ENCODE results near the gene RPS6KL1.

DNA sequence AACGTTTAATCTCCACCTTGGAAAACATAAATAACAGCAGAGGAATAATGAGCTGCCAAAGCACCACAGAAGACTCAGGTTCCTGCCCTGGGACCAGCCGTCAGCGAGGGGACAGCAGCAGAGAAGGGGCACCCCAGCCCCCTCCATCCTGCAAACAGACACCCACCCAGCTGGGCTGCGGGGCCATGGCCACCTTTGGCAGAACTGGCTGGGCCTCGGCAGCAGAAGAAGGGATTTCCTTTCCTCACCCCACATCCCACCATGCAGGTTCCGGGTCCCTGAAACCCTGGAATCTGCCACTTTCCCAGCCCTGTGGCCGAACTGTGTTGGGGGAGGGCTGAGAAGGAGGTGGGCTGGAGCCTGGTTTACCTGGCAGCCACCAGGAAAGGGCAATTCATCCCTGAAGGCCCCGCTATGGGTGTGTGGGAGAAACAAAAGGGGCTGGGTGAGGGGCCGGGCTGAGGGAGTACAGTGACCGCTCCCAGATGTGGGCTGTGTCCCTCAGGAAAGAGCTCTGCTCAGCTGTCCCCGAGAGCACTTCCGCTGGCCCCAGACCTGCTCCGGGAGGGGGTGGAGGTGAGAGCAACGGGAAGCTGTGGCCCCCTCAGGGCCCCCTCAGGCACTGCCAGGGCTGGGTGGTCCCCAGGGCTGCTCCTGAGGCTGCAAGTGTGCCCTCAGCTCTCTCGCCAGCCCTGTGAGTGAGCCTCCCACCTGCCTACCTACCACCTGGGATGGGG lies 28.6 kb upstream of the RPS6KL1 start:
- TF ChIP-seq, protein P1, sequence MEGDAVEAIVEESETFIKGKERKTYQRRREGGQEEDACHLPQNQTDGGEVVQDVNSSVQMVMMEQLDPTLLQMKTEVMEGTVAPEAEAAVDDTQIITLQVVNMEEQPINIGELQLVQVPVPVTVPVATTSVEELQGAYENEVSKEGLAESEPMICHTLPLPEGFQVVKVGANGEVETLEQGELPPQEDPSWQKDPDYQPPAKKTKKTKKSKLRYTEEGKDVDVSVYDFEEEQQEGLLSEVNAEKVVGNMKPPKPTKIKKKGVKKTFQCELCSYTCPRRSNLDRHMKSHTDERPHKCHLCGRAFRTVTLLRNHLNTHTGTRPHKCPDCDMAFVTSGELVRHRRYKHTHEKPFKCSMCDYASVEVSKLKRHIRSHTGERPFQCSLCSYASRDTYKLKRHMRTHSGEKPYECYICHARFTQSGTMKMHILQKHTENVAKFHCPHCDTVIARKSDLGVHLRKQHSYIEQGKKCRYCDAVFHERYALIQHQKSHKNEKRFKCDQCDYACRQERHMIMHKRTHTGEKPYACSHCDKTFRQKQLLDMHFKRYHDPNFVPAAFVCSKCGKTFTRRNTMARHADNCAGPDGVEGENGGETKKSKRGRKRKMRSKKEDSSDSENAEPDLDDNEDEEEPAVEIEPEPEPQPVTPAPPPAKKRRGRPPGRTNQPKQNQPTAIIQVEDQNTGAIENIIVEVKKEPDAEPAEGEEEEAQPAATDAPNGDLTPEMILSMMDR (IDR thresholded peaks at IDR 0.05): no peak
- no peak for TF ChIP-seq EZH2 (IDR thresholded peaks at IDR 0.05)

Data from neural progenitor cell (in vitro differentiated cells).